Measurements from ENCODE around the gene SAMD15.

SAMD15 gene

DNA sequence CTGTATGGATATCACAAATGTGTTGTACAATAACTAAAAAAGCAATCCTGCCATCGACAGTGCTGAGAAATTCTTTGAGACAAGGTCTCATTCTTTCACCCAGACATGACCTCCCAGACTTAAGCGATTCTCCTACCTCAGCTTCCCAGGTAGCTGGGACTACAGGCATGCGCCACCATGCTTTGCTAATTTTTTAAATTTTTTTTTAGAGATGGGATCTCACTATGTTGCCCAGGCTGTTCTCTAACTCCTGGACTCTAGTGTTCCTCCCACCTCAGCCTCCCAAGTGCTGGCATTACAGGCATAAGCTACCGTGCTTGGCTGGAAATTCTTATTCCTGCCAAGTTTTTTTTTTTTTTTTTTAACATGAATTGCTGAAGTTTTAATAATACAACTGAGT lies 62.7 kb downstream of the SAMD15 start:
- no peak overlapping the region for H3K27ac ChIP-seq (ENCODE audit: low read depth, low read length)
- no peak overlapping the region for H3K4me2 ChIP-seq (ENCODE audit: low read depth, low read length, poor library complexity, severe bottlenecking)
- H3K36me3 ChIP-seq (ENCODE audit: low read length) = no peaks in the 10 kb centered on the region; the same call in 1 of the 2 replicates
- H3K9me3 ChIP-seq (ENCODE audit: insufficient read depth, low read length) = no peaks in the 10 kb centered on the region
- no peaks in the 10 kb centered on the region for H4K20me1 ChIP-seq (ENCODE audit: low read depth, low read length)
- no peaks in the 10 kb centered on the region for H3K79me2 ChIP-seq (ENCODE audit: insufficient read depth, low read length)
- H3K27me3 ChIP-seq (ENCODE audit: low read length) = no peaks in the 10 kb centered on the region
- TF ChIP-seq CTCF (IDR thresholded peaks at IDR 0.05; ENCODE audit: insufficient read depth, low read length, poor library complexity, severe bottlenecking) (no peak), EZH2phosphoT487 (conservative IDR thresholded peaks at IDR 0.05; ENCODE audit: low read length) (no peak)
- H3K9me2 ChIP-seq (replicated peaks; ENCODE audit: insufficient read depth, low read length) = no peaks in the 10 kb centered on the region
- H3K4me3 ChIP-seq (ENCODE audit: insufficient read depth, low read length, poor library complexity, severe bottlenecking) = no peak overlapping the region
- H3F3A ChIP-seq (ENCODE audit: insufficient read depth) = no peaks in the 10 kb centered on the region
- H2AFZ ChIP-seq (ENCODE audit: low read depth, low read length, severe bottlenecking) = no peak overlapping the region
- H3K9ac ChIP-seq (ENCODE audit: low read length) = no peak overlapping the region

All from SU-DHL-6 (cell line).